Measurements from ENCODE around the gene LSM14A. TPM values are rescaled to one million over a fixed set of nuclear protein-coding genes. Genes with fewer than 3 reads are reported as not detected.

The LSM14A gene
- total and polyA plus RNA-seq, 9 of the 15 experiments (the other 6 are each of a cell fraction or from before 2014, with no cell fraction given) = 19.5 to 150 (median 95.1) TPM

DNA sequence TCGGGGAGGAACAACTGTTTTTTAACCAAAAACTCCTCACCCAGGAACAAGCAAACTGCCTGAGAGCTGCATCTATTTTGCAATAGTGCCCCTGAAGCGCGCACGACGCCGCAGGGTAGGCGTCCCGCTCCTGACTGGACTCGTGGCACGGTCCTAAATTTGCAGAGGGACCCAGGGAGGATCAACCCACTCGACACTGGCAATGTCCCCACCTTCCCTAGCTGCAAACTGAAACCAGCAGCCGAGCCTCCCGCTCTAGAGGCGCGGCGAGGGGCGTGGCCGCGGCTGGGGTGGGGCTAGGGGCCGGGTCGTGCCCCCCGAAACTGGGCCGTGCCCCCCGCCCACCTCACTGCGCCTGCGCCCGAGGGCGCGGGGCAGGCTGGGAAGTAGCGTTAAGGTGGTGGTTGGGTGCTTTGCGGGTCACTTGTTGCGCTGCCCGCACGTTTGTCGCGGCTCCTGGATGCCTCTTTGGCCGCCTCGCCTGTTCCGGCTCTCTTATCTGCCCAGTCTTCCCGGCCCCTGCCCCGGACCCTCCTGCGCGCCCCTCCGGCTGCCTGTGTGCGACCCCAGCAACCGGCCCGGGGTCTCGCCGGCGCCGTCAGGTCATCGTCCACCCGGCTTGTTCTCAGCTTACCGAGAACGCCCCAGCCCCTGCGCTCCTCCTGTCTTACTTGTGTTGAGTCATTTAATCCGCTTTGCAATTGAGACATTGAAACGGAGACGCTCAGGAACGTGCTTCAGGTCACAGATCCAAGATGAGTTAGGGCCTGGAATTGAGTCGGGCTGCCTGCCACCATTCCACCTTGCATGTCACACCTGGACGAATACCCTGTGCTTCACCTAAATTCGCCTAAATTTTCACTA is 37.9 kb upstream of the LSM14A start (continued):
- TF ChIP-seq KDM1A (IDR thresholded peaks at IDR 0.05) (no peak), MAFG (tag; conservative IDR thresholded peaks at IDR 0.05) (no peak), MCM2 (IDR thresholded peaks at IDR 0.05; ENCODE audit: low read depth) (no peak), YBX1 (IDR thresholded peaks at IDR 0.05) (no peak), LARP7 (IDR thresholded peaks at IDR 0.05) (no peak), ZBED1 (IDR thresholded peaks at IDR 0.05) (no peak), CSDE1 (IDR thresholded peaks at IDR 0.05) (no peak), HDAC6 (IDR thresholded peaks at IDR 0.05; ENCODE audit: low read depth, low read length) (no peak), ATF1 (CRISPR knock-in tag; IDR thresholded peaks at IDR 0.05) (no peak), ATF1 (tag; IDR thresholded peaks at IDR 0.05) (peak; percentile 61; the same call in 1 of the 2 replicates), EP400 (IDR thresholded peaks at IDR 0.05) (peak; percentile 41; the same call in 1 of the 2 replicates), NBN (IDR thresholded peaks at IDR 0.05; ENCODE audit: low read depth) (no peak), GABPB1 (CRISPR knock-in tag; IDR thresholded peaks at IDR 0.05) (peak; percentile 52; the same call in 1 of the 2 replicates), JUN (IDR thresholded peaks at IDR 0.05; ENCODE audit: borderline replicate concordance, low read depth, low read length) (no peak), JUN (CRISPR knock-in tag; IDR thresholded peaks at IDR 0.05; ENCODE audit: borderline replicate concordance) (no peak), ZFP36 (IDR thresholded peaks at IDR 0.05; ENCODE audit: low read depth, low read length, partially characterized antibody) (no peak), RBM14 (IDR thresholded peaks at IDR 0.05; ENCODE audit: borderline replicate concordance, insufficient read depth, low read depth, low read length) (no peak), MXI1 (IDR thresholded peaks at IDR 0.05; ENCODE audit: low read depth, low read length) (no peak), POLR2H (tag; IDR thresholded peaks at IDR 0.05; ENCODE audit: low read depth) (peak; percentile 68; the same call in 1 of the 2 replicates)
- TF ChIP-seq, protein P1, sequence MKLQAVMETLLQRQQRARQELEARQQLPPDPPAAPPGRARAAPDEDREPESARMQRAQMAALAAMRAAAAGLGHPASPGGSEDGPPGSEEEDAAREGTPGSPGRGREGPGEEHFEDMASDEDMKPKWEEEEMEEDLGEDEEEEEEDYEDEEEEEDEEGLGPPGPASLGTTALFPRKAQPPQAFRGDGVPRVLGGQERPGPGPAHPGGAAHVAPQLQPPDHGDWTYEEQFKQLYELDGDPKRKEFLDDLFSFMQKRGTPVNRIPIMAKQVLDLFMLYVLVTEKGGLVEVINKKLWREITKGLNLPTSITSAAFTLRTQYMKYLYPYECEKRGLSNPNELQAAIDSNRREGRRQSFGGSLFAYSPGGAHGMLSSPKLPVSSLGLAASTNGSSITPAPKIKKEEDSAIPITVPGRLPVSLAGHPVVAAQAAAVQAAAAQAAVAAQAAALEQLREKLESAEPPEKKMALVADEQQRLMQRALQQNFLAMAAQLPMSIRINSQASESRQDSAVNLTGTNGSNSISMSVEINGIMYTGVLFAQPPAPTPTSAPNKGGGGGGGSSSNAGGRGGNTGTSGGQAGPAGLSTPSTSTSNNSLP (IDR thresholded peaks at IDR 0.05; ENCODE audit: borderline replicate concordance, low read depth, low read length) = no peak
- TF ChIP-seq, protein P2, sequence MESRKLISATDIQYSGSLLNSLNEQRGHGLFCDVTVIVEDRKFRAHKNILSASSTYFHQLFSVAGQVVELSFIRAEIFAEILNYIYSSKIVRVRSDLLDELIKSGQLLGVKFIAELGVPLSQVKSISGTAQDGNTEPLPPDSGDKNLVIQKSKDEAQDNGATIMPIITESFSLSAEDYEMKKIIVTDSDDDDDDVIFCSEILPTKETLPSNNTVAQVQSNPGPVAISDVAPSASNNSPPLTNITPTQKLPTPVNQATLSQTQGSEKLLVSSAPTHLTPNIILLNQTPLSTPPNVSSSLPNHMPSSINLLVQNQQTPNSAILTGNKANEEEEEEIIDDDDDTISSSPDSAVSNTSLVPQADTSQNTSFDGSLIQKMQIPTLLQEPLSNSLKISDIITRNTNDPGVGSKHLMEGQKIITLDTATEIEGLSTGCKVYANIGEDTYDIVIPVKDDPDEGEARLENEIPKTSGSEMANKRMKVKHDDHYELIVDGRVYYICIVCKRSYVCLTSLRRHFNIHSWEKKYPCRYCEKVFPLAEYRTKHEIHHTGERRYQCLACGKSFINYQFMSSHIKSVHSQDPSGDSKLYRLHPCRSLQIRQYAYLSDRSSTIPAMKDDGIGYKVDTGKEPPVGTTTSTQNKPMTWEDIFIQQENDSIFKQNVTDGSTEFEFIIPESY (CRISPR knock-in tag; IDR thresholded peaks at IDR 0.05) = peak; percentile 49; the same call in 1 of the 2 replicates
- TF ChIP-seq, protein P3, sequence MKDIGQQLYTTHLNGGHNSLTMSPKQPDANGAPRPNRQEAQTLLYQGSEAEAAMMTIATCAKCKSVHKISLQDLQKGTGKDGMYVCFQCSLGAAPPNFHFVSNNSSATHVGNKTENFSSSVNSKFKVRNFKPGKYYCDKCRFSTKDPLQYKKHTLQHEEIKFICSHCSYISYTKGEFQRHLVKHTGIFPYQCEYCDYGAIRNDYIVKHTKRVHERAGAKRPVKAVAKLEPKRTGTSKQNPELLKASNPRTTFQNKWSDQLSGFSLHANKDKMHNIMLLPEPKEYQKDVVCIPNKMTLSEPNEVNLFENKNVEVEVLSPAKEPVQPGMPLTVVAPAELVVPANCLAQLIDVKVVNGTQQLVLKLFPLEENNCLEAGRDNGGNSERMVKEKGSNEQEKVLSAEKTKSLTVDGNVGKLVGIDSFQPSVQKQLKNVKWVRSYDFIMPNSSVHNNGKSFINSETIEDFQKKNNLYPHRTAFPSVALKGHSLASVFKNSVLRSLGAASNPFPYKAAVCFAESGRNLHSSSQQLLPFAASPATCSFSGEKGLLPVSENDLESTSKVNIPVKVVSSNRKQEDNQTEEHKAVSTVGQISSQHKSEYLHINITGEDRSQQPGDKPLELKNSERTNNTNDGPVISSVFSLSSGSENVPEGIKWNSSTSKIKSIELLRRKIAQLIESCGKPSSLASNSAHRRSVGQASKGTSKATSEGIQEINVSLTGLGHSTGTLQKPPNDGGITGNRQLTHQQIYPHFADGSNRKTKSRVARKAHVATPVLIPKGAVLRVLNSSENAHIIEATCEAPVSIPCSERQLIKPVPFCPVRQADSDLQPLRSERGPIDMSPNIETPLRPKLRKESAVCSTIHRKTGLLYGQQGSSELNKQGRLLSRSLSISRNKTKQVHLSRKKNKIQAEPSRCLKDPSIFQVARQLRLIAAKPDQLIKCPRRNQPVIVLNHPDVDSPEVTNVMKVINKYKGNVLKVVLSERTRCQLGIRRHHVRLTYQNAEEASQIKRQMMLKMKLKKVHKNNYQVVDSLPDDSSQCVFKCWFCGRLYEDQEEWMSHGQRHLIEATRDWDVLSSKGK (CRISPR knock-in tag; IDR thresholded peaks at IDR 0.05) = no peak

Measured in K562 (cell line).